ENCODE results near the gene SPP2.
A peak's percentile ranks its signal among the peaks of the same experiment; 100 is the strongest.

The SPP2 gene, protein sequence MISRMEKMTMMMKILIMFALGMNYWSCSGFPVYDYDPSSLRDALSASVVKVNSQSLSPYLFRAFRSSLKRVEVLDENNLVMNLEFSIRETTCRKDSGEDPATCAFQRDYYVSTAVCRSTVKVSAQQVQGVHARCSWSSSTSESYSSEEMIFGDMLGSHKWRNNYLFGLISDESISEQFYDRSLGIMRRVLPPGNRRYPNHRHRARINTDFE

DNA sequence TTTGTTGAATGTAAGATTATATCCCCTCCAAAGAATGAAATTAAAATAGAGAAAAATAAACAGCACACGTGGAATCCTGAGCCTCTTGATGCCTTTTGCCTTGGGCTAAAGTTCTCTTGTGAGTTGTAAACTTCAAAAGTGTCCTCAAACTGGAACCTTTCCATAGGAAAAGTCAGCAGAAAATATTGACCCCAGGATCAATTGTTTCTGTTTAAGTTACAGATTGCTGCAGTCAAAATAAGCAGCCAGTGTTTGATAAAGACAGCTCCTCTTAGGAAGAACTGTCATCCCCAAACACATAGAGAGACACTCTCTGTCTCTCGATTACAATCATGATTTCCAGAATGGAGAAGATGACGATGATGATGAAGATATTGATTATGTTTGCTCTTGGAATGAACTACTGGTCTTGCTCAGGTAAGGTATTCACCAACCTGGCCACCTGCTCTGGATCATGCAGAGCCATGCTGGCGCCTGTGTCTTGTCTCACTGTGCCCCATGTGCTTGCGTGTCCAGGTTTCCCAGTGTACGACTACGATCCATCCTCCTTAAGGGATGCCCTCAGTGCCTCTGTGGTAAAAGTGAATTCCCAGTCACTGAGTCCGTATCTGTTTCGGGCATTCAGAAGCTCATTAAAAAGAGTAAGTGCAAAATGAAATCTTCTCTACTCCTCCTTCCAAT lies at the start of gene SPP2:
TSS of gene SPP2 (plus strand) at position 248 of the 681 bp plus-strand sequence. CDS start at position 333, 85 bp downstream.
- no peak within 1 kb of the TSS for H3K4me3 ChIP-seq (ENCODE audit: low read length)
- TF ChIP-seq, protein P1, sequence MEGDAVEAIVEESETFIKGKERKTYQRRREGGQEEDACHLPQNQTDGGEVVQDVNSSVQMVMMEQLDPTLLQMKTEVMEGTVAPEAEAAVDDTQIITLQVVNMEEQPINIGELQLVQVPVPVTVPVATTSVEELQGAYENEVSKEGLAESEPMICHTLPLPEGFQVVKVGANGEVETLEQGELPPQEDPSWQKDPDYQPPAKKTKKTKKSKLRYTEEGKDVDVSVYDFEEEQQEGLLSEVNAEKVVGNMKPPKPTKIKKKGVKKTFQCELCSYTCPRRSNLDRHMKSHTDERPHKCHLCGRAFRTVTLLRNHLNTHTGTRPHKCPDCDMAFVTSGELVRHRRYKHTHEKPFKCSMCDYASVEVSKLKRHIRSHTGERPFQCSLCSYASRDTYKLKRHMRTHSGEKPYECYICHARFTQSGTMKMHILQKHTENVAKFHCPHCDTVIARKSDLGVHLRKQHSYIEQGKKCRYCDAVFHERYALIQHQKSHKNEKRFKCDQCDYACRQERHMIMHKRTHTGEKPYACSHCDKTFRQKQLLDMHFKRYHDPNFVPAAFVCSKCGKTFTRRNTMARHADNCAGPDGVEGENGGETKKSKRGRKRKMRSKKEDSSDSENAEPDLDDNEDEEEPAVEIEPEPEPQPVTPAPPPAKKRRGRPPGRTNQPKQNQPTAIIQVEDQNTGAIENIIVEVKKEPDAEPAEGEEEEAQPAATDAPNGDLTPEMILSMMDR (conservative IDR thresholded peaks at IDR 0.05; ENCODE audit: low read length), result no peak
- no peak for DNase-seq (ENCODE audit: low read depth)

DNA sequence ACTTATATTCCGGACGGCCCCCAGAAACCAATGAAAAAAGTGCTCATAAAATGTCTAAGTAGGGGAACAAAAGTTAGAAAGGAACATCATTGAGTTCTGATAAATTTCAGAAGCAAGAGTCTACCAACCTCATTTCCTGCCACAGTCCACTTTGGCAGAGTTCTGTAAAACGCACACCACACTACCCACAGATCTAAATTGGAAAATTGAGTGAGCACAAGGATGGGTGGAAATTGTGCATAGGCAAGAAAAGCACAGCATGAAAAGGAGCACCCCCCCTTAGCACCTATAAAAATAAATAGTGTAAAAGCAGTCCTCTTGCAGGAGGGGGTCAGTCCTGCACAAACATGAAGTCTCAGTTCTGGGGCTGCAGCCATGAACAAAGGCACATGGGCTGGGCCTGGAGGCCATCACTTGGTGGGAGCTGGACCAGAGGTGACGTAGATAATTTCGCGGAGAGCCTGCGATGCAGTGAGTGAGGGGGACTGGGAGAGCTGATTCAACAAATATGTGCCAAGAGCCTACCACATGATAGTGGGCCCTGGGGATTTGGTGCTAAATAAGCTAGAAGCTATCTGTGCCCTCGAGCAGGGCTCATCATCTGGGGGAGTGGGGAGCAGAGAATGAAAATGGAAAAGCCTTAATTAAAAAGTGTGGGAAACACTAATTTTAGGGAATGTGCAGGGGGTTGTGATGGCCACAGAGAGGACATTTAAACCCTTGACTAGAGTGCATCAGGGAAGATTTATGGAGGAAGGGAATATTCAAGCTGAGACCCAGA lies 48.9 kb upstream of the SPP2 start:
- TF ChIP-seq, protein P1 (conservative IDR thresholded peaks at IDR 0.05; ENCODE audit: low read length), result no peak
- H3K4me3 ChIP-seq (ENCODE audit: low read length), result no peak overlapping the region
- DNase-seq (ENCODE audit: low read depth), result no peak

DNA sequence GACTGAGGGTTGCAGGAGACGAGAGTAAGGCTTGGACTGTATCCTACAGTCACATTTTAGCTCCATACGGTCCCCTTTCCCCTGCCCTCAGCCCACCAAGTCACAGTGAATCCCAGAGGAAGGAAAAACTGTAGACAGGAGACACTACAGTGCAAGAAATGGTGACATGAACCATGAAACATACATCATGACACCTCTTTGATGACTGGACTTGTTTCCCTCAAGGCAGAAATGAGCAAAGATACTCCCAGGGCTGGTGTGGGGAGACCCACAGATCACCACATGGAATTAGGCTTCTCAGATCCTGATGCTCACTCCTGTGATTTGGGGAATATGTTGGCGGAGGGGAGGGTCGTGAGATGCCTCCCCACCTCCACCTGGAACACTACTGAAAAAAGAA lies 48.2 kb upstream of the SPP2 start:
- DNase-seq (ENCODE audit: low read depth), result no peak
- no peak overlapping the region for H3K4me3 ChIP-seq (ENCODE audit: low read length)
- TF ChIP-seq, protein P1 (conservative IDR thresholded peaks at IDR 0.05; ENCODE audit: low read length), result no peak

DNA sequence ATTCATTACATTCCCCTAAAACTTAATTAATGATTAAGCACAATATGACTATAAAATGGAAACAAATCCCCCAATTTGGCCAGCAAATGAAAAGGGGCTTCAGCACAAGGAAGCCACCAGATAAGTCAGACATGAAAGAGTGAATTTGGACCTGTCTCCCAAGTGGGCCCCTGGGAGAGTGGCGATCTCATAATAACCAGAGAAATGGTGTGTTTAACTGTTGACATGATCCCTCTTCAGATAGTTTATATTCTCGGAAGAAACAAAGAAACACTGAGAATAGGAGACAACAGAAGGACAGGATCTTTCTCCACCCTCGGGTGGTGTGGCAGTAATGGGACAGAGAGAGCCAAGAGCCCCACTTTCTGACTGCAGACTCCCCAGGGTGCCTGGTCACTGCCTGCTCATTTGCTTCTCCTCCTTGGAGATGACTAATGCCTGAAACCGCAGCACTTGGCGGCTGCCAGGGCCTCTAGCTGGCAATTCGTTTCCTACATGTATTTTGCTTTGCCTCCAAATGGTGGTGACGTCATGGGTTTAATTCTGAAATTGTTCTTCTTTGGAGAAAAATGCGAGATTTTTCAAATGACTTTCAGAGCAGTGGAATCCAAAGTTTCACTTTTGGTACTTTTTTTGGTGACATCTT lies 46.4 kb upstream of the SPP2 start:
- TF ChIP-seq, protein P1 (conservative IDR thresholded peaks at IDR 0.05; ENCODE audit: low read length), result no peak
- DNase-seq (ENCODE audit: low read depth), result peak; percentile 94
- no peak overlapping the region for H3K4me3 ChIP-seq (ENCODE audit: low read length)

DNA sequence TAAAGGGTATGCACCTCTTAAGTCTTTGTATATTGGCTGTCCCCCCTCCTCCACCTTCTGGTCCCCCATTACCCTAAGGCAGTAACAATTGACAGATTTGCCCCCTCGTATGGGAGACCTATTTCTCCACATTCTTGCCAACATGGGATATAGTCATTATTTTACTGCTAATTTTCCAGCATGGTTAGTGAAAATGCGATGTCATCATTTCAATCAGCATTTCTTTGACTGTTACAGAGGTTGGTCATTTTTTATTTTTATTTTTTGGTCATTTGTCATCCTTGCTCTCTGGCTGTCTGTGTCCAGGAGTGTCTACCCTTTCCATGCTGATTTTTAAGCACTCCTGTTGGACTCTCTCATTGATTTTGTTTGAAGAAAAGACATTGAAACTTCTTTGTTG lies 45.4 kb upstream of the SPP2 start:
- TF ChIP-seq, protein P1 (conservative IDR thresholded peaks at IDR 0.05; ENCODE audit: low read length), result no peak
- no peak for DNase-seq (ENCODE audit: low read depth)
- no peak overlapping the region for H3K4me3 ChIP-seq (ENCODE audit: low read length)

DNA sequence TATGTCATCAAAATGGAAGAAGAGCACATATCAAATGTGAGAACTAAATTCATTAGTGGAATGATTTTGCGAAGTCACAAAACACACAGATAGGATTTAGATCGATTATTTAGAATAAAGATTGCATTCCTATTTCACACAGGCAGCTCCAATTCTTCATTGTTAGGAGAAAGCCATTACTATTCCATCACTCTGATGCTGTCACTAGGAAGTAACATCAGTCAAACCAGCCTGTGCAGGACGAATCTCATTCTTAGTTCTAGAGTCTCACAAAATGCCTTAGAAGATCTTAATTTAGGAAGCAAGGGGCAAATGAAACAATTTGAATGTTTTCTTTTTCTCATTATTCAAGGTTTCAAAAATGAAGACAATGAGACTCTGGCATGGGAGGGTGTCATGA lies 44.0 kb upstream of the SPP2 start:
- no peak for DNase-seq (ENCODE audit: low read depth)
- no peak overlapping the region for H3K4me3 ChIP-seq (ENCODE audit: low read length)
- TF ChIP-seq, protein P1 (conservative IDR thresholded peaks at IDR 0.05; ENCODE audit: low read length), result no peak
